GM18499 (cell line): ENCODE measurements around the gene SCARB1.
"Not testable (repeated sequence)": the region's sequence is repeated elsewhere in the genome, so short reads cannot be mapped to it uniquely, and the experiment has no call there.

Experiments
- ATAC-seq: cut with Tn5 transposase; IDR thresholded peaks from one replicate; pipeline ENCODE4 v1.9.1; 2021; ENCODE audit warnings: moderate number of reproducible peaks; ENCODE audit not compliant: insufficient read depth, unreplicated experiment

Gene SCARB1

DNA sequence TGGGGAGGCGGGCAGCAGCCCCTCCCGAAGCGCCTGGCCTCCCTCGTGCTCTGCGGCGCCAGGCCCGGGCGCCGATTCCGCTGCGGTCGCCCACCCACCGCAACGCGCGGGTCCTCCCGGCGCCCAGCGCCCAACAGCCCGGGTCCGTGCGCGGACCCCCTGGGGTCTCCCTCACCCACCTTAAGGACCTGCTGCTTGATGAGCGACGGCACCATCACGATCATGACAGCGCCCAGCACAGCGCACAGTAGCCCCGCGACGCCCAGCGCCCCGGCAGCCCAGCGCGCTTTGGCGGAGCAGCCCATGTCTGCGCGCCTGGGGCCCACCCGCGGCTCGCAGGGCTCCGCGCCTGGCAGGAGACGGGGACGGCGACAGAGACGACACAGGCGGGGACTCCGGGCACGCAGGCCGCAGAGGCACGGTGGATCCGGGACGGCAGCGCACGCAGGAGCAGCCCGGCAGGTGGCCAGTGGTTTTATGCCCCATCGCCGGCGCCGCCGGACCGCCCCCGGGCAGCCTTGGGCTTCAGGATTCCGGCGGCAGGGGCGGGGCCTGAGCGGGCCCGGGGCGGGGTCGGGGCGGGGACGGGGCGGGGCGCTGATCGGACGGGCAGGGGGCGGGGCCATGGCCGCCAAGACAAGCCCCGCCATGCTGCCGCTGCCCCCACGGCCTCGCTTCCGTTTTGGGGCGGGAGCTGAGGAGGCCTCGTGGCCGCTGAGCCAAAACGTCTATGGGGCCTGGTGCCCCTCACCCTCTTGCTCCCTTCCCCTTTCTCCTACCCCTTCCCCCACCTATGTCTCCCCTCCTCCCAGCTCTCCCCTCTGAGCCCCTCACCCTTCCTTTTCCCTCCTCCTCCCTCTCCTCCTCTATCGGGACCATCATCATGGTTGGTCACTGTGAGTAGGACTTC lies at the start of gene SCARB1:
Gene SCARB1, minus strand, starts transcription at position 449 of the 910 bp plus-strand sequence. Its CDS starts 144 bp downstream, at position 305.
- ATAC-seq: no peak

GRCh38 chr12:124912529-124913287 lies 49.0 kb upstream of the SCARB1 start:
- not testable (repeated sequence) for ATAC-seq

DNA sequence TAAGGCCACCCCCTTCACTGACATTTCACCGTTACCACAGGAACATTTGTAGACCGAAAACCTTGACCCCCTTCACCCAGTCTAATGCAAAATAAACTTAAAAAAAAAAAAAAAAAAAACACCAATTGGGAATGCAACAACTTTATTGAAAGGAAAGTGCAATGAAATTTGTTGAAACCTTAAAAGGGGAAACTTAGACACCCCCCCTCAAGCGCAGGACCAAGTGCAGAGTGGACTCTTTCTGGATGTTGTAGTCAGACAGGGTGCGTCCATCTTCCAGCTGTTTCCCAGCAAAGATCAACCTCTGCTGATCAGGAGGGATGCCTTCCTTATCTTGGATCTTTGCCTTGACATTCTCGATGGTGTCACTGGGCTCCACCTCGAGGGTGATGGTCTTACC lies 47.9 kb upstream of the SCARB1 start:
- not testable (repeated sequence) for ATAC-seq

DNA sequence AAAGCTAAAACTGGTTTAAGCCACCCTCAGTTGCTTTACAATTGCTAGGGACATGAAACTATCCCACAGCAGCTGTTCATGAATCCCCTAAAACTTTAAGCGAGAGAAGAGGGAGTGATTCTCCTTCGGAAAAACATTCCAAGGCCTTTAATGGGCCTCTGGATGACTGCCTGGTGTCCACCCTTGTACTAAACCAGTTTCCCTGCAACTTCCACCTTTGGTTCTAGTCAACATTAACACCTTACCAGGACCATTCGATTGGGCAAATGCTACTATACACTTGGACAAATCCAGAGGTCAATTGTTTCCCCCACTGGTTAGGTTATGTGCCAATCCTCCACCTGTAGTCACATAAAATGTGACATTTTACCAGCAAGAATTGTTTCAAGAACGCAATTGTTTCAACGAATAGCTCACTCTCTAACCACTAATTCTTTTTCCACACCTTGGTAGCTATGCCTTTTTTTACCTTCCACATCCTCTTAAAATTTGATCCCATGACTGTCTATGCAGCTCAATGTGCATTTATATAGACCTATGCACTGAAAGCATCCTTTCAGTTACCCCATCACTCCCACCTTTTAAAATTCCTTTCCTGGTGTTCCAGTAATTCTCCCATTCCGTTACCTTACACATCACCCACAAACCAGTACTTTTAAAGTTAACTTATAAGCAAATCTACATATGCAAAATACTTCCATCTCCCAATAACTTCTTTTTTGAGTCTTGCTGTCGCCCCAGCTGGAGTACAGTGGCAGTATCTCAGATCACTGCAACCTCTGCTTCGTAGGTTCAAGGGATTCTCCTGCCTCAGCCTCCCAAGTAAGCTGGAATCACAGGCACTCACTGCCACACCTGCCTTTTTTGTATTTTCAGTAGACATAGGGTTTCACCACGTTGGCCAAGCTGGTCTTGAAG lies 47.2 kb upstream of the SCARB1 start:
- no peak for ATAC-seq

DNA sequence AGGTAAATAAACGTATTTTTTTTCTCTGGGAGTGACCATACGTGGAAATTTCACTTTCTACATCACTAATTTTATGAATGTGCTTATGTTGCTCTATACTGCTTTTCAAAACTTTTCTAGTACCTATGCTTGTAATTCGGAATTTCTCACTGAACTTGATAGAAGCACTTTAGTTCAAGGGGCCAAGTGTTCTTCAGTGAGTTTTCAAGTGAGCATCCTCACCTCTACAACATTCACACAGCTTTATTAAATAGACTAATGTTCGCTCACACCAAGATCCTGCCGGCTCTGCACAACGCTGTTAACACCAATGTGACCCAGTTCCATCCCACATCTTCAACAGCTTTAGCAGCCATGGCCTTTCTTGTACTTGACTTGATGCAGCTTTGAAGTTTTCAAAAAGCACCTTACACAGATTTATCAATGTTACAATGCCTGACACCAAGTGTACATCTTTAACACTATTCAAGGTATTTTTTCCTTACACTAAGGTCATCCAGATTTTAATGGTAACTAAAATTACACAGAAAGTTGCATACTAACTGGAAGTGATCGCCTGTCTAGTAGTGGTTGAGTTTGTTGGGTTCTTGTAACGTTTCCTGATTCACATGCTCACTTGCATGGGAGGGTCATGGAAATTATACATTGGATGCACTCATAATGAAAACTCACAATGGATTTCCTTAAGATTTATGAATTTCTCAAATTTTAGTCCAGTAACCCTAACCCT lies 46.3 kb upstream of the SCARB1 start:
- no peak for ATAC-seq

DNA sequence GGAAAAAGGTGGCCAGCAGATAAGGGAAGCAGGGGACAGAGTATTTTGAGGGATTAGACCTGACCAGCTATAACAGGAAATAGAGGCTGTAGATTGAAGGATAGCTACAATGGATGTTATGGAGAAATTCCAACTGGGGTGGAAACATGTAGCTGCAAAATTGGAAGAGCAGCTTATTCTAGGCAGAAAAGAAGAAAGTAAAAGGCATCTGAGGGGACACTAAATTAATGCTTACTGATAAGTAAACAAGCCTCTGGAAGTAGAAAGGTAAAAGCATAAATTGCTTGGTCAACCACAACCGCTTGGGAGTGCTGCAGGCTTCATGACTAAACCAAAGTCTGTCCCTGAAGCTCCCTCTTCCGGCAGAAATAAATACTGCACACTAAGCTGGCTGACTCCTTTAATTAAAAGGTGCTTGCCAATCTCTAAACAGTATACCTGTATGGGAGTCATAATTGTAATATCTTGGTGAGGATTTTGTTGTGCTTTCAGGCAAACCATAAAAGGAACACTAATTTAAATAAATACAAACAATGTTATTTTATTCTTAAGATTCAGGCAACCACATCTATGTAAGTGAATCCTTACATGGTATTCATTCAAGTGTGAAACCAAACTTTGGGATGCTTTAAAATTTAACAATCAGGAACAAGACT lies 43.1 kb upstream of the SCARB1 start:
- peak; percentile 41 for ATAC-seq

DNA sequence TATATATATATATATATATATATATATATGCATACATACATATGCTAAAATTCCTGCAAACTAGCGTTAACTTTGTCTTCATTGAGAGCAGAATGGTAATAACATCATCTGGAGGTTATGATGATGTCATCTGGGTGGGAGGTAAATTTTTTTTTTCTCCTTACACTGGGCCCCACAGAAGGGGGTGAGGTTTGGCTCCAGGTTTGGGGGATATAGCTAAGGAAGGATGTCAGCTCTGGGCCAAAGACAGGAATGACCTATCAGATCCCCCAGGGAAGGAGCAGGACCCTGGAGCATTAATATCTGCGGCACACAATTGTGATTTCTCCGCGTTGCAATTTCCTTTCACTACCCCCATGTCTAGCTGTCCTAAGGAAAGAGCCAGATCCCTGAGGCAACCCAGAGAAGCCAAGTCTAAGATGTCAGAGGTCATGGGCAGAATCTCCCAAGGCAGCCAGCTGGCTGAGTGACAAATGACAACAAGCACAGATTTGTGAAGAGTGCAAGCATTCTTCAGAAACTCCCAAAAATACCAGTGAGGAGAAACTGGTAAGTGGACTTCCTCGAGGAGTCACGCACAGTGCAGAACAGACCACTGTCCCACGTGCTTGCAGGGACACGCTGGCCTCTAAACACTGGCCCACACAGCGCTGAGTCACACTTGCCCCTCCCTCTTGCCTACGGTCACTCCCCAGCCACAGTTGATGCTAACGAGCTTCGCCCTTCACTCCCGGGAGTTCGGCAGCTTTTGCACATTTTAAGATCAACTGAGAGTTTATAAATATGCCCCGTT lies 40.8 kb upstream of the SCARB1 start:
- ATAC-seq: no peak

- ATAC-seq: no peak
Measured at GRCh38 chr12:124902916-124903315, 39.3 kb upstream of the SCARB1 start.

GRCh38 chr12:124901003-124901402 lies 37.3 kb upstream of the SCARB1 start:
- ATAC-seq: no peak

- ATAC-seq: not testable (repeated sequence)
Measured at GRCh38 chr12:124900345-124900795, 36.7 kb upstream of the SCARB1 start.

GRCh38 chr12:124898923-124899294 lies 35.2 kb upstream of the SCARB1 start:
- no peak for ATAC-seq

- ATAC-seq: no peak
Measured at GRCh38 chr12:124898200-124898922, 34.7 kb upstream of the SCARB1 start.

DNA sequence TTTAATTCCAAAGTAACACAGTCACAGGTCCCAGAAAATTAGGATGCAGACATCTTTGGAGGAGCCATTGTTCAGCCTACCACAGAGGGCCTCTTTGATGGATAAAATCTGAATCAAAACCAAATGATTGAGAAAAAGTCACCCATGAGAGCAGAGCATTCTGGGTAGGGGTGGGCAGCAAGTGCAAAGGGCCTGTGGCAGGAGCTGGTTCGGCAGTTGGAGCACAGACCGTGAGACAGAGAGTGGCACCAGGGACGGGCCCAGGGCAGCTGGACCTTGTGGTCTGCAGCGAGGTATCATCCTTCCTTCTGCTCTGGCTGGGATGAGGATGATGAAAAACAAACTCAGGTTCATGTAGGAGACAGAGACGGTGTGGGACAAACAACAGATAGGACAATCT lies 32.8 kb upstream of the SCARB1 start:
- no peak for ATAC-seq

DNA sequence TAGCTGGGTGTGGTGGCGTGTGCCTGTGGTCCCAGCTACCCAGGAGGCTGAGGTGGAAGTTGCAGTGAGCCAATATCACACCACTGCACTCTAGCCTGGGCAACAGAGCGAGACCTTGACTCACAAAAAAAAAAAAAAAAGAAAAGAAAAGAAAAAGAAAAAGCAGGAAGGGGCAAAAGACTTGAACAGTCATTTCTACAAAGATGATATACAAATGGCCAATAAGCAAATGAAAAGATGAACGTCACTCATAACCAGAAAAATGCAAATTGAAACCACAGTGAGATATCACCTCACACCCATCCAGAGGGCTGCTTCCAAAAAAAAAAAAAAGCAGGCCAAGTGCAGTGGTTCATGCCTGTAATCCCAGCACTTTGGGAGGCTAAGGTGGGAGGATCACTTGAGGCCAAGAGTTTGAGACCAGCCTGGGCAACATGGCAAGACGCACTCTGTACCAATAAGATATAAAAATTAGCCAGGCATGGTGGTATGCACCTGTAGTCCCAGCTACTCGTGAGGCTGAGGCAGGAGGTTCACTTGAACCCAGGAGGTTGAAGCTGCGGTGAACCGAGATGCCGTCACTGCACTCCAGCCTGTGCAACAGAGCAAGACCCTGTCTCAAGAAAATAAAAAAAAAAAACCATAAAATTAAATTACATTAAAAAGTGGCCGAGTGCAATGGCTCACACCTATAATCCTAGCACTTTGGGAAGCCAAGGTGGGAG lies 30.3 kb upstream of the SCARB1 start:
- ATAC-seq: peak; percentile 58

- ATAC-seq: no peak
Measured at GRCh38 chr12:124888260-124888659, 24.6 kb upstream of the SCARB1 start.

- not testable (repeated sequence) for ATAC-seq
Measured at GRCh38 chr12:124887766-124888165, 24.1 kb upstream of the SCARB1 start.
